ENCODE results near the gene MUCL1.
"Not testable (repeated sequence)": the region's sequence is repeated elsewhere in the genome, so short reads cannot be mapped to it uniquely, and the experiment has no call there.

The MUCL1 gene, protein sequence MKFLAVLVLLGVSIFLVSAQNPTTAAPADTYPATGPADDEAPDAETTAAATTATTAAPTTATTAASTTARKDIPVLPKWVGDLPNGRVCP

DNA sequence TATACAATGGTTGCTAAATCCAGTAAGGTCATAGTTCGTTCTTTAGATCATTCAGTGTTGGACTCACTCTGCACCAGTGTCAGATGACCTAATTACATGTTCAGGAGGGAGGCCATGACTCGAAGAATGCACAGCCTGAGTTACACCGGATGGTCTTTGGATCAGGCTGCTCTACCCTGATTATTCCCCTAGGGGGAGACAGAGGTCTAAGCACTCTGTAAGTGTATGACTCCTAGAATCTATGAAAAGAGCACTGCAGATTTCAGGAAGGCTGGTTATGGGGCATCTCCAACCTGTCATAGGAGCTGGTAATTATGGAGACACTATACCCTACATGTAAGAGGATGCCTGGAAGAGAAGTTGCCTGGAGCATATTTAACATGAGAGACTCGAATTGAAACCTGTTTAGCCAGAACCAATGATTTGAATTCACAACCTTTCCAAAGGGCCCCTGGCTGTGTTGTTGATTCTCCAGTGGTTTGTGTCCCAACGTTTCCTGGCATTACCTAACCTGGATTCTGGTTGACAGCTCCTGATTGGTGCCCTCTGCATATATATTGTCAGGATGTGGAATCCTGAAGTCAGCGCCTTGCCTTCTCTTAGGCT, at the start of gene MUCL1:
TSS of gene MUCL1 (plus strand) at position 584 of the 606 bp plus-strand sequence. CDS start 67 bp downstream, outside the sequence.
- DNase-seq, result peak; percentile 24 to 52 (median 42)

DNA sequence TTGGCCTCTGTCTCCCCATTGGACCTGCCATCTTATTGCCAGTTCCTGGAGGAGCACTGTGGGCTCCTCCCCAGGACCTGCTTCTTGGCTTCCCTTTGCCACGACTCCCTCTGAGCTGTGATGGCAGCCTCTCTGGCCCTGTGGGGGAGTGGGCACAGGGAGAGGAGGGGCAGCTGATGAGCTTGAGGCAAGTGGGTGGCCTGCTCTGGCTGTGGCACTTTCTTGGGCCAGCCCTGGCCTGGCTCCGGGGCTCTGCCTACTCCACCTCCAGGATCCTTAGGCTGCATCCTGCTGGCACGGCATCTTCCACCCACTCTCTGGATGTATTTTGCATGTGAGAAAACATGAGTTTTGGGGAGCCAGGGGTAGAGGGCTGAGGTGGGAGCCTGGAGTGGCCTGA, 32.6 kb upstream of the MUCL1 start:
- DNase-seq, result no peak

DNA sequence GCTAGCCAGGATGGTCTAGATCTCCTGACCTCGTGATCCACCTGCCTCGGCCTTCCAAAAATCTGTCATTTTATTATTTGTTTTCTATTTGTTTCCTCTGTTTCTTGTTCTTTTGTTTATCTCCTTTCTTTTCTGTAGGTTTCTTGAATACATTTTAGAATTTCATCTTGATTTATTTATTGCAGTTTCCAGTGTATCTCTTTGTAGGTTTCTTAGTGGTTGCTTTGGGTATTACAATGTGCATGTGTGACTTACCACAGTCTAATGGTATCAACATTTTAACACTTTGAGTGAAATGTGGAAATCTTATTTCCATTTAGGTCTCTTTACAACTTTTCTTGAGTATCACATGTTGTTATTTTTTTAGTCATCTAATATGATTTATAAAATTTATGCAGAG, 29.9 kb upstream of the MUCL1 start:
- no peak for DNase-seq

DNA sequence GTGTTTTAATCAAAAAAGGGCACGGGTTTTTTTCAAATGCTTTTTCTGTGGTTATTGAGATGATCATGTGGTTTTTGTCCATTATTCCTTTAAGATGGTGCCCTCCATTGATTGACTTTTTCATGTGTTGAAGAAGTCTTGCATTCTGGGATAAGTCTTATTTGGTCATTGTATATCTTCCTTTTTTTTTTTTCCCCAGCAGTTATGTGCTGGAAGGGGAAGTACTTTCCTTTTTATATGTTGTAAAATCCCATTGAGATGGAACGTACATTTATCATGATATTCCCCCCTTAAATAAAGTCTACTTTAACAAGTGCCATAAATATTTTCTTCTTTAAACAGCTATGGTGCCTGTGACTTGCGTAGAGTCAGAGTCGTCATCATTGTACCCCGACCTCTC, 24.8 kb upstream of the MUCL1 start:
- no peak for DNase-seq

- no peak for DNase-seq
These were observed 24.1 kb upstream of the MUCL1 start for GRCh38 chr12:54830199-54830598.

DNA sequence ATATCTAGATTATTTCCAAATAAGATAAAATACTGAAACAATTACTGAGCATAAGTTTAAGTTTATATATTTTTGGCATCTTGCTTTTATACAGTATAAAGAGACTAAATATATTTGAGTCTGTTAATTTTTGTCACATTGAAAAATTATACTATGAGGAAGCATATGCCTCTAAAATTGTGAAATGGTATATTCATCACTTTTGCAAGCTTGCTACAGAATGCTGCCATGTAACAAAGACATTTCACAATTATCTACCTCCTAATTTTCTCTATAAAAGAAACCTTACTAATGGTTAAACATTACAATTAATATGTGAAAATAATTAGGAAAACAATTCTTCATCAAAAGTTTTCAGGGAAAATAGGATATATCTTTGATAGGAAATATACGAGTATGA, 22.7 kb upstream of the MUCL1 start:
- no peak for DNase-seq

DNA sequence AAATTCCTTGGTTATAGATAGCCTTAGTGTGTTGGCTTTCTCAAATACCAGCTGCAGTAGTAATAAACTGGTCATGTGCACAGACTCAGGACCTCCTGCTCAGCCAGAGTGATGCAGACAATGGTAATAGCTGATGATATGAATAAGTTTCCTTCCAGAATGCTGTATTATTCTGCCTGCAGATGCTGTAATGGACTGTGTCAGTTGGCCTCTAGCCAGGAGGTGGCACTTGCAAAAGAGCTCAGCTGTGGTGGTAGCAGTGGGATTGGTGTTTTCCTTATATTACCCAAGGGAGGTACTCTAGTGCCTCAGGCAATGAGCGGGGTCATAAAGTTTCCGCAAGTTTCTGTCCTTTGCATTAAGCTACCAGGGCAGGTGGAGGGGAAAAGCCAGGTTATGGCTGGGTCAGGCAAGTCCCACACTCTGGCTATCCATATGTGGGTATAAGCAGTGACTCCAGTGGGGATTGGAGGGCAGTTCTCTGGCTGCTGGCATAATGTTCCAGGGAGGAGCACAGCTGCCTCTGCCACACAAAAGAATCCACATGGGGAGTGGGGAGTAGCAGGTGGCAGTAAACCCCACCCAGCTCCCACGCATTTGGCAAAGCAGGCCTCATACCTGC, 14.0 kb upstream of the MUCL1 start:
- no peak for DNase-seq

DNA sequence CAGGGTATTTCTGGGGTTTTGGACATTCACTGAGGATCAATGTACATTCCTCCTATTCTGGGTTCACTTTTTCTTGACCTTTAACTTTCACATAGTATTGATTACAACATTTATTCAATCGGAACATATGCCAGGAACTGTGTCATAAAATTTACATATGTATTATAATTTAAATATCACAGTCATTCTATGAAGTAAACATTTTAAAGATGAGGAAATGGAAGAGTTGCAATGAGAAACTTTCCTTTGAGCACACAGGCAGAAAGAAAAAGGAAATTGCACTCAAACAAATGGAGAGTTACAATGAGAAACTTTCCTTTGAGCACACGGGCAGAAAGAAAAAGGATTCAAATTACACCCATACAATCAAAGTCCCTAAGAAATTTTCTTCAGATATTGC, 3.1 kb downstream of the MUCL1 start:
- DNase-seq, result no peak

DNA sequence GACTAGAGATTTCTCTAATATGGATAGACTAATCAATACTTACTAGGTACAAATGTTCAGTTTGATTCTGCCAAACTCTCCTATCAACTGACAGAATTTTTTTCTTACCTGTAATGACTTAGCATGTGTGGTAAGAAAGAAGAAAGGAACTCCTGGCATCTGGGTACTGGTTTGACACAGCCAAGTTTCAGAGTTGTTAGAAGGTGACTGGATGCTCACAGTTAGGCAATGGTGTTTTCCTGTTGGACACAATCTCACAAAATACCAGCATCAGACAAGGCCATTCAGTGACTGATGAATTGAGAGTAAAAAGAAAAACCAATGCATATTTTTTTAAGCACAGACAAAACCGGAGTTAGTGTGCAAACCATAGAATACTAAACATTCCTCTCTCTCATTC, 4.2 kb downstream of the MUCL1 start:
- no peak for DNase-seq

GRCh38 chr12:54859502-54859901, 5.2 kb downstream of the MUCL1 start:
- DNase-seq, result no peak

GRCh38 chr12:54861927-54862326, 7.6 kb downstream of the MUCL1 start:
- no peak for DNase-seq

- no peak for DNase-seq
These were observed 9.8 kb downstream of the MUCL1 start for GRCh38 chr12:54863948-54864618.

- no peak for DNase-seq
These were observed 11.5 kb downstream of the MUCL1 start for GRCh38 chr12:54865683-54866324.

- no peak for DNase-seq
These were observed 14.4 kb downstream of the MUCL1 start for GRCh38 chr12:54868690-54869089.

- no peak for DNase-seq
These were observed 15.7 kb downstream of the MUCL1 start for GRCh38 chr12:54870048-54870447.

GRCh38 chr12:54870617-54871016, 16.3 kb downstream of the MUCL1 start:
- no peak for DNase-seq

DNA sequence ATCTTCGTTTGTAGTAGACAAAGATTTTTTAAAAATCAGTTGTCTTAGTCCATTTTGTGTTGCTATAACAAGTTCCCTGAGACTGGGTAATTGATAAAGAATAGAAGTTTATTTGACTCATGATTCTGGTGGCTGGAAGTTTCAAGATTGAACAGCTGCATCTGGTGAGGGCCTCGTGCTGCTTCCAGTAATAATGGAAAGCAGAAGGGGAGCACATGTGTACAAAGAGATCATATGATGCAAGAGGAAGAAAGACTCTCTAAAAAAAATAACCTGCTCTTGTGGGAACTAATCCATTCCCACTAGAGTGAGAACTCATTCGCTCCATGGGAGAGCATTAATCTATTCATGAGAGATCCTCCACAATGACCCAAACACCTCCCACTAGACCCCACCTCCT, 24.8 kb downstream of the MUCL1 start:
- no peak for DNase-seq

DNA sequence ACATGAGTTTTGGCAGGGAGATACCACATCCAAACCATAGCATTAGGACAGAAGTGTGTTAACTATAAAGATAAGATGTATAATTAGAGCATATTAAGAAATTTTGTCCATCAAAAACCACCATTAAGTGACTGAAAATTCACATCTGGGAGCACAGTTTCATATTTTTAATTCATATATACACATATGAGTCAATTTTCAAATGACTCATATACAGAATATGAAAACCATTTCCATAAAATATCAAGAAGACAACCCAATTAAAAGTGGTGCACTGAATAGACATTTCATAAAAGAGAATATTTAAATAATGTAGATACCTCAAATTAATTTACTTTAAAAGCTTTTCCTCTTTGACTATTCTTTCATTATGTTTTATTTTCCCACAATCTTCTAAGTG, 25.3 kb downstream of the MUCL1 start:
- DNase-seq, result no peak

DNA sequence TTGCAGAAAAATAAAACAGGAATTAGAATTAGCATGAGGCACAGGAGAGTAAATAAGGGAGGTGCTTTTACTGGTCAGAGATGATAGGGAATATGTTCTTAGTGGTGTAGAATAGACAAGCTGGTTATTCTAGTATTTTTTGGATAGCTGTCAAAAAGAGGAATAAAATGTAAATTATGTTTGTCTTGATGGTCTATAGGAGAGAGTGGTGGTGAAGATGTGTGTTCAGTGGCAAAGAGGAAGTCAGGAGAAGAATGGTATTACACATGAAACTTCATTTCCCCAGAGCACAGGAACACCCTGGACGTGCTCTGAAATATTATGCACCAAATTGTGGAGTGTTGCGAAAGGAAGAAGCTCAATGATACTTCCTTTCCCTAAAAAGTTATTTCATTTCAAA, 27.8 kb downstream of the MUCL1 start:
- no peak for DNase-seq

GRCh38 chr12:54882597-54882996, 28.3 kb downstream of the MUCL1 start:
- not testable (repeated sequence) for DNase-seq

- DNase-seq, result not testable (repeated sequence)
These were observed 34.1 kb downstream of the MUCL1 start for GRCh38 chr12:54888428-54888827.

- DNase-seq, result no peak
These were observed 36.0 kb downstream of the MUCL1 start for GRCh38 chr12:54890339-54890738.

DNA sequence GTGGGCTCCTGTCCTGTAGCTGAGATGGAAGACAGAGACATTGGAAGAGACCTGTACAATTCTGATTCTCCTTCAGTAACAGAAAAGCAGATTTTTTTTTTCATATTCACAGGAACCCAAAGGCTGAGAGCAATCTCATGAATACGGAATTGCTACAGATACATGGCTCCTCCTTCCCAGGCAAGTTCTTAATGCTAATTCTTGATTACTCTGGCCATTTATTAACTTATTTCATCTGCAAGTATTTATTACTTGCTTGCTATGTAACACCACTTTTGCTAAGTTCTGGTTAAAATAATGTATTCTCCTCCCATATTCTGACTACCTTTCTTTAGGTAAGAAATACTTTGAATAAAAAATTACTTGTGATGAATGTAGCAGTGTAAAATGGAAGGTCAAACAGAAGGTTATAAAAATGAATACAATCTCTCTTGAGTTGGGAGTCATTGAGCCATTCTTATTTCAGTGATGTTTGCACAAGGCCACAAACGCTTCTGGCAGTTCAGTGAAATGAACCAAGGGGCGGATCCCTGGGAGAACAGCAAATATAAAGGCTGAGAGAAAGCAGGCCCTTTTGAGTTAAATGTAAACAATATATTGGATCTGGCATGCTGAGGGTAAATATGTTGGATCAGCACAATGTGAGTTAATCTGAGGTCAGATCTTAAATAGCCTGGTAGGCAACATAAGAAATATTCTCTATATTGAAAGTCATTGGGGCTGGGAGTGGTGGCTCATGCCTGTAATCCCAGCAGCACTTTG, 37.6 kb downstream of the MUCL1 start:
- no peak for DNase-seq

All from activated CD4-positive, CD25-positive, alpha-beta regulatory T cell (primary cell).